WI38 (cell line): ENCODE measurements around the gene HEPACAM.

Experiments
- H3K4me3 ChIP-seq: 2 replicates; pipeline ENCODE4 v1.5.1; 2011; ENCODE audit warnings: low read depth, mild to moderate bottlenecking, control low read depth, low read length
- CTCF ChIP-seq: IDR thresholded peaks from 2 replicates; pipeline ENCODE4 v1.5.1; 2012; ENCODE audit warnings: low read depth, mild to moderate bottlenecking, control low read depth, low read length

HEPACAM gene

GRCh38 chr11:124935548-124936514, at the start of gene HEPACAM:
Gene HEPACAM, minus strand, starts transcription at chr11:124936047. Its CDS starts 41 bp downstream, at chr11:124936006.
- TF ChIP-seq CTCF: no peak
- H3K4me3 ChIP-seq: no peak within 1 kb of the TSS

GRCh38 chr11:124984512-124984854, 48.6 kb upstream of the HEPACAM start:
- H3K4me3 ChIP-seq: no peak overlapping the region
- TF ChIP-seq CTCF: no peak

- no peak overlapping the region for H3K4me3 ChIP-seq
- TF ChIP-seq CTCF: no peak
Observed at GRCh38 chr11:124983674-124984511, 48.0 kb upstream of the HEPACAM start.

- no peak for TF ChIP-seq CTCF
- no peak overlapping the region for H3K4me3 ChIP-seq
Observed at GRCh38 chr11:124982043-124982442, 46.2 kb upstream of the HEPACAM start.

GRCh38 chr11:124978316-124978715, 42.5 kb upstream of the HEPACAM start:
- no peak overlapping the region for H3K4me3 ChIP-seq
- no peak for TF ChIP-seq CTCF

GRCh38 chr11:124977006-124977405, 41.2 kb upstream of the HEPACAM start:
- TF ChIP-seq CTCF: no peak
- H3K4me3 ChIP-seq: no peak overlapping the region
